Measurements from ENCODE around the gene ZNF423. TPM values are rescaled to one million over a fixed set of nuclear protein-coding genes. Genes with fewer than 3 reads are reported as not detected.

ZNF423 gene
- total and polyA plus RNA-seq, 2 experiments from 2014 or later, result 14.9 to 41.8 TPM

DNA sequence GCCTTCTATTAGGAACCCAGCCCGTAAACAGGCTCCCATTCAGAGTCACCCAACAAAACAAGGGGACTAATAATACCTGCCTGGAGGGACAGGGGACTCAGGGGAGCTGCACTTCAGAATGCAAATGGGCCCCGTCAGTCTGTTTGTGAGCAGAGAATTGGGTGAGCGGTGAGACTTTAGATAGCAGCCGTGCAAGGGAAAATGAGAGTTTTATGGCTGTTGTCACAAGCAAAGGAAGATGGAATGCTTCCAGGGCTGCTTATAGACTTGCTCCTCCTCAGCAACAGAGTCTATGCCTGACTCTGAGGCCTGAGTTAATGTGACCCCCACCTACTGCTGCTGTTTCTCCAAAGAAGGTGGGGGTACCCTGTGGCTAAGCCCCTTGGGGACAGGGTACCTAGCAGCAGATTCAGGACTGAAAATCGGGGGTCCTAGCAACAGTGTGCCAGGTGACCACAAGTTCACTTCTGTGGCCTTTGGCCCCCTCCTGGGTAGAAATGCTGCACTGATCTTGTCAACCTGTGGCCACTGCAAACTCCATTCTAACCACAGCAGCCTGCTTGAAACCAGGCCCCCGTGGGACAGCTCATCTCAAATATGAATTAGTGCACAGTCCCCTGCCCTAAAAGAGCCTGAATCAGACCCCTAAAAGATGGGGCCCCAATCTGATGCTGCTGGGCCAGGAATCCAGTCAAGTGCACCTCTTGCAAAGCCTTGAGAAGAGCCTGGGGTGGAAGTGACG is 355.9 kb downstream of the ZNF423 start (continued):
- TF ChIP-seq, protein P1, sequence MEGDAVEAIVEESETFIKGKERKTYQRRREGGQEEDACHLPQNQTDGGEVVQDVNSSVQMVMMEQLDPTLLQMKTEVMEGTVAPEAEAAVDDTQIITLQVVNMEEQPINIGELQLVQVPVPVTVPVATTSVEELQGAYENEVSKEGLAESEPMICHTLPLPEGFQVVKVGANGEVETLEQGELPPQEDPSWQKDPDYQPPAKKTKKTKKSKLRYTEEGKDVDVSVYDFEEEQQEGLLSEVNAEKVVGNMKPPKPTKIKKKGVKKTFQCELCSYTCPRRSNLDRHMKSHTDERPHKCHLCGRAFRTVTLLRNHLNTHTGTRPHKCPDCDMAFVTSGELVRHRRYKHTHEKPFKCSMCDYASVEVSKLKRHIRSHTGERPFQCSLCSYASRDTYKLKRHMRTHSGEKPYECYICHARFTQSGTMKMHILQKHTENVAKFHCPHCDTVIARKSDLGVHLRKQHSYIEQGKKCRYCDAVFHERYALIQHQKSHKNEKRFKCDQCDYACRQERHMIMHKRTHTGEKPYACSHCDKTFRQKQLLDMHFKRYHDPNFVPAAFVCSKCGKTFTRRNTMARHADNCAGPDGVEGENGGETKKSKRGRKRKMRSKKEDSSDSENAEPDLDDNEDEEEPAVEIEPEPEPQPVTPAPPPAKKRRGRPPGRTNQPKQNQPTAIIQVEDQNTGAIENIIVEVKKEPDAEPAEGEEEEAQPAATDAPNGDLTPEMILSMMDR (conservative IDR thresholded peaks at IDR 0.05; ENCODE audit: low read depth in 2 of 2), result no peak
- TF ChIP-seq, protein P2, sequence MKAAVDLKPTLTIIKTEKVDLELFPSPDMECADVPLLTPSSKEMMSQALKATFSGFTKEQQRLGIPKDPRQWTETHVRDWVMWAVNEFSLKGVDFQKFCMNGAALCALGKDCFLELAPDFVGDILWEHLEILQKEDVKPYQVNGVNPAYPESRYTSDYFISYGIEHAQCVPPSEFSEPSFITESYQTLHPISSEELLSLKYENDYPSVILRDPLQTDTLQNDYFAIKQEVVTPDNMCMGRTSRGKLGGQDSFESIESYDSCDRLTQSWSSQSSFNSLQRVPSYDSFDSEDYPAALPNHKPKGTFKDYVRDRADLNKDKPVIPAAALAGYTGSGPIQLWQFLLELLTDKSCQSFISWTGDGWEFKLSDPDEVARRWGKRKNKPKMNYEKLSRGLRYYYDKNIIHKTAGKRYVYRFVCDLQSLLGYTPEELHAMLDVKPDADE (IDR thresholded peaks at IDR 0.05), result no peak
- TF ChIP-seq STAT1 (IDR thresholded peaks at IDR 0.05; ENCODE audit: unreplicated experiment) (no peak), EZH2 (IDR thresholded peaks at IDR 0.05; ENCODE audit: low read depth, unreplicated experiment) (no peak), EZH2phosphoT487 (IDR thresholded peaks at IDR 0.05; ENCODE audit: unreplicated experiment) (no peak), ZNF331 (CRISPR knock-in tag; IDR thresholded peaks at IDR 0.05; ENCODE audit: low read depth) (no peak), POLR2AphosphoS5 (IDR thresholded peaks at IDR 0.05; ENCODE audit: low read depth) (no peak), JUNB (IDR thresholded peaks at IDR 0.05; ENCODE audit: unreplicated experiment) (no peak), CREB1 (CRISPR knock-in tag; IDR thresholded peaks at IDR 0.05; ENCODE audit: low read depth) (no peak)
- TF ChIP-seq, protein P3, sequence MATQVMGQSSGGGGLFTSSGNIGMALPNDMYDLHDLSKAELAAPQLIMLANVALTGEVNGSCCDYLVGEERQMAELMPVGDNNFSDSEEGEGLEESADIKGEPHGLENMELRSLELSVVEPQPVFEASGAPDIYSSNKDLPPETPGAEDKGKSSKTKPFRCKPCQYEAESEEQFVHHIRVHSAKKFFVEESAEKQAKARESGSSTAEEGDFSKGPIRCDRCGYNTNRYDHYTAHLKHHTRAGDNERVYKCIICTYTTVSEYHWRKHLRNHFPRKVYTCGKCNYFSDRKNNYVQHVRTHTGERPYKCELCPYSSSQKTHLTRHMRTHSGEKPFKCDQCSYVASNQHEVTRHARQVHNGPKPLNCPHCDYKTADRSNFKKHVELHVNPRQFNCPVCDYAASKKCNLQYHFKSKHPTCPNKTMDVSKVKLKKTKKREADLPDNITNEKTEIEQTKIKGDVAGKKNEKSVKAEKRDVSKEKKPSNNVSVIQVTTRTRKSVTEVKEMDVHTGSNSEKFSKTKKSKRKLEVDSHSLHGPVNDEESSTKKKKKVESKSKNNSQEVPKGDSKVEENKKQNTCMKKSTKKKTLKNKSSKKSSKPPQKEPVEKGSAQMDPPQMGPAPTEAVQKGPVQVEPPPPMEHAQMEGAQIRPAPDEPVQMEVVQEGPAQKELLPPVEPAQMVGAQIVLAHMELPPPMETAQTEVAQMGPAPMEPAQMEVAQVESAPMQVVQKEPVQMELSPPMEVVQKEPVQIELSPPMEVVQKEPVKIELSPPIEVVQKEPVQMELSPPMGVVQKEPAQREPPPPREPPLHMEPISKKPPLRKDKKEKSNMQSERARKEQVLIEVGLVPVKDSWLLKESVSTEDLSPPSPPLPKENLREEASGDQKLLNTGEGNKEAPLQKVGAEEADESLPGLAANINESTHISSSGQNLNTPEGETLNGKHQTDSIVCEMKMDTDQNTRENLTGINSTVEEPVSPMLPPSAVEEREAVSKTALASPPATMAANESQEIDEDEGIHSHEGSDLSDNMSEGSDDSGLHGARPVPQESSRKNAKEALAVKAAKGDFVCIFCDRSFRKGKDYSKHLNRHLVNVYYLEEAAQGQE (IDR thresholded peaks at IDR 0.05; ENCODE audit: unreplicated experiment), result no peak

DNA sequence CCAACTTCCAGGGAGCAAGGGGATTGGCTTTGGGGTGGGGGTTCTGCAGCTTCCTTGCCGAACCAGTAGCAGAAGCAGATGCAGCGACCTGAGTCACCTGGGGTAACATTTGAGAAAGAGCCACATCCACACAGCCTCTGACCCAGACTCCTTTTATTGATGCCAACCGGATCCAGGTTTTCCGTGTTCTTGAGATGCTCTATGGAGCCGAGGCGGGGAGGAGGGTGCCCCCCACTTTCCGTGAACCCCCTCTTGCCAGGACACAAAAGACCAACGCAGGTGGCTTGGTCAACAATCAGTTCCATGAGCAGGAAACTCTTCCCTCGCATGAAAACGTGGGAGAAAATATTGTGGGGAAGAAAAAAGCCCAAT is 356.5 kb downstream of the ZNF423 start:
- Histone ChIP-seq H3K9me2 (ENCODE audit: insufficient read depth) (no peaks in the 10 kb centered on the region), H3K4me1 (ENCODE audit: insufficient read depth) (no peaks in the 10 kb centered on the region), H3K36me3 (ENCODE audit: insufficient read depth) (no peaks in the 10 kb centered on the region), H3K27me3 (ENCODE audit: insufficient read depth) (no peaks in the 10 kb centered on the region), H3K4me2 (no peak overlapping the region), H2AFZ (no peak overlapping the region), H3K4me3 (no peak overlapping the region), H3F3A (replicated peaks; ENCODE audit: low read depth) (no peaks in the 10 kb centered on the region), H3K79me2 (replicated peaks; ENCODE audit: insufficient read depth) (no peaks in the 10 kb centered on the region), H3K27ac (ENCODE audit: low read depth) (no peak overlapping the region), H4K20me1 (replicated peaks; ENCODE audit: insufficient read depth) (no peaks in the 10 kb centered on the region)
- no peaks in the 10 kb centered on the region for H3K9me3 Mint-ChIP-seq
- peaks cover 8% of the 10 kb centered on the region; the same call in 2 of the 3 replicates for H3K4me1 Mint-ChIP-seq
- H3K27me3 Mint-ChIP-seq (ENCODE audit: insufficient read depth, low read depth, poor library complexity), result peaks cover 3% of the 10 kb centered on the region
- no peak overlapping the region for H3K4me3 Mint-ChIP-seq
- no peak overlapping the region; the same call in 1 of the 2 replicates for H3K27ac Mint-ChIP-seq
- DNase-seq (ENCODE audit: low spot score), result no peak
- H3K36me3 Mint-ChIP-seq (ENCODE audit: low read depth), result no peaks in the 10 kb centered on the region; the same call in 2 of the 3 replicates
- no peak for ATAC-seq
- TF ChIP-seq, protein P4, sequence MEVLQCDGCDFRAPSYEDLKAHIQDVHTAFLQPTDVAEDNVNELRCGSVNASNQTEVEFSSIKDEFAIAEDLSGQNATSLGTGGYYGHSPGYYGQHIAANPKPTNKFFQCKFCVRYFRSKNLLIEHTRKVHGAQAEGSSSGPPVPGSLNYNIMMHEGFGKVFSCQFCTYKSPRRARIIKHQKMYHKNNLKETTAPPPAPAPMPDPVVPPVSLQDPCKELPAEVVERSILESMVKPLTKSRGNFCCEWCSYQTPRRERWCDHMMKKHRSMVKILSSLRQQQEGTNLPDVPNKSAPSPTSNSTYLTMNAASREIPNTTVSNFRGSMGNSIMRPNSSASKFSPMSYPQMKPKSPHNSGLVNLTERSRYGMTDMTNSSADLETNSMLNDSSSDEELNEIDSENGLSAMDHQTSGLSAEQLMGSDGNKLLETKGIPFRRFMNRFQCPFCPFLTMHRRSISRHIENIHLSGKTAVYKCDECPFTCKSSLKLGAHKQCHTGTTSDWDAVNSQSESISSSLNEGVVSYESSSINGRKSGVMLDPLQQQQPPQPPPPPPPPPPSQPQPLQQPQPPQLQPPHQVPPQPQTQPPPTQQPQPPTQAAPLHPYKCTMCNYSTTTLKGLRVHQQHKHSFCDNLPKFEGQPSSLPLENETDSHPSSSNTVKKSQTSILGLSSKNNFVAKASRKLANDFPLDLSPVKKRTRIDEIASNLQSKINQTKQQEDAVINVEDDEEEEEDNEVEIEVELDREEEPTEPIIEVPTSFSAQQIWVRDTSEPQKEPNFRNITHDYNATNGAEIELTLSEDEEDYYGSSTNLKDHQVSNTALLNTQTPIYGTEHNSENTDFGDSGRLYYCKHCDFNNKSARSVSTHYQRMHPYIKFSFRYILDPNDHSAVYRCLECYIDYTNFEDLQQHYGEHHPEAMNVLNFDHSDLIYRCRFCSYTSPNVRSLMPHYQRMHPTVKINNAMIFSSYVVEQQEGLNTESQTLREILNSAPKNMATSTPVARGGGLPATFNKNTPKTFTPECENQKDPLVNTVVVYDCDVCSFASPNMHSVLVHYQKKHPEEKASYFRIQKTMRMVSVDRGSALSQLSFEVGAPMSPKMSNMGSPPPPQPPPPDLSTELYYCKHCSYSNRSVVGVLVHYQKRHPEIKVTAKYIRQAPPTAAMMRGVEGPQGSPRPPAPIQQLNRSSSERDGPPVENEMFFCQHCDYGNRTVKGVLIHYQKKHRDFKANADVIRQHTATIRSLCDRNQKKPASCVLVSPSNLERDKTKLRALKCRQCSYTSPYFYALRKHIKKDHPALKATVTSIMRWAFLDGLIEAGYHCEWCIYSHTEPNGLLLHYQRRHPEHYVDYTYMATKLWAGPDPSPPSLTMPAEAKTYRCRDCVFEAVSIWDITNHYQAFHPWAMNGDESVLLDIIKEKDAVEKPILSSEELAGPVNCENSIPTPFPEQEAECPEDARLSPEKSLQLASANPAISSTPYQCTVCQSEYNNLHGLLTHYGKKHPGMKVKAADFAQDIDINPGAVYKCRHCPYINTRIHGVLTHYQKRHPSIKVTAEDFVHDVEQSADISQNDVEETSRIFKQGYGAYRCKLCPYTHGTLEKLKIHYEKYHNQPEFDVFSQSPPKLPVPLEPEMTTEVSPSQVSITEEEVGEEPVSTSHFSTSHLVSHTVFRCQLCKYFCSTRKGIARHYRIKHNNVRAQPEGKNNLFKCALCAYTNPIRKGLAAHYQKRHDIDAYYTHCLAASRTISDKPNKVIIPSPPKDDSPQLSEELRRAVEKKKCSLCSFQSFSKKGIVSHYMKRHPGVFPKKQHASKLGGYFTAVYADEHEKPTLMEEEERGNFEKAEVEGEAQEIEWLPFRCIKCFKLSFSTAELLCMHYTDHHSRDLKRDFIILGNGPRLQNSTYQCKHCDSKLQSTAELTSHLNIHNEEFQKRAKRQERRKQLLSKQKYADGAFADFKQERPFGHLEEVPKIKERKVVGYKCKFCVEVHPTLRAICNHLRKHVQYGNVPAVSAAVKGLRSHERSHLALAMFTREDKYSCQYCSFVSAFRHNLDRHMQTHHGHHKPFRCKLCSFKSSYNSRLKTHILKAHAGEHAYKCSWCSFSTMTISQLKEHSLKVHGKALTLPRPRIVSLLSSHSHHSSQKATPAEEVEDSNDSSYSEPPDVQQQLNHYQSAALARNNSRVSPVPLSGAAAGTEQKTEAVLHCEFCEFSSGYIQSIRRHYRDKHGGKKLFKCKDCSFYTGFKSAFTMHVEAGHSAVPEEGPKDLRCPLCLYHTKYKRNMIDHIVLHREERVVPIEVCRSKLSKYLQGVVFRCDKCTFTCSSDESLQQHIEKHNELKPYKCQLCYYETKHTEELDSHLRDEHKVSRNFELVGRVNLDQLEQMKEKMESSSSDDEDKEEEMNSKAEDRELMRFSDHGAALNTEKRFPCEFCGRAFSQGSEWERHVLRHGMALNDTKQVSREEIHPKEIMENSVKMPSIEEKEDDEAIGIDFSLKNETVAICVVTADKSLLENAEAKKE (CRISPR knock-in tag; IDR thresholded peaks at IDR 0.05), result no peak
- no peak for TF ChIP-seq EZH2 (IDR thresholded peaks at IDR 0.05; ENCODE audit: low read depth, unreplicated experiment)
